Measurements from ENCODE around the gene CYTH4.

The CYTH4 gene

GRCh38 chr22:37331856-37332536, 49.7 kb downstream of the CYTH4 start:
- DNase-seq, result no peak

GRCh38 chr22:37333724-37334460, 51.6 kb downstream of the CYTH4 start:
- no peak for DNase-seq

- no peak for DNase-seq
Measured at GRCh38 chr22:37334461-37334858, 52.2 kb downstream of the CYTH4 start.

- DNase-seq, result no peak
Measured at GRCh38 chr22:37334859-37335805, 52.8 kb downstream of the CYTH4 start.

- no peak for DNase-seq
Measured at GRCh38 chr22:37335806-37336199, 53.5 kb downstream of the CYTH4 start.

- DNase-seq, result no peak
Measured at GRCh38 chr22:37336579-37336978, 54.3 kb downstream of the CYTH4 start.

- DNase-seq, result no peak
Measured at GRCh38 chr22:37337204-37337943, 55.1 kb downstream of the CYTH4 start.

GRCh38 chr22:37338539-37339246, 56.4 kb downstream of the CYTH4 start:
- no peak for DNase-seq

- no peak for DNase-seq
Measured at GRCh38 chr22:37340331-37341262, 58.3 kb downstream of the CYTH4 start.

- no peak for DNase-seq
Measured at GRCh38 chr22:37342065-37342464, 59.8 kb downstream of the CYTH4 start.

- no peak for DNase-seq
Measured at GRCh38 chr22:37343348-37343747, 61.0 kb downstream of the CYTH4 start.

GRCh38 chr22:37343863-37344734, 61.8 kb downstream of the CYTH4 start:
- DNase-seq, result no peak

GRCh38 chr22:37344735-37345449, 62.6 kb downstream of the CYTH4 start:
- no peak for DNase-seq

GRCh38 chr22:37345863-37346504, 63.7 kb downstream of the CYTH4 start:
- no peak for DNase-seq

- no peak for DNase-seq
Measured at GRCh38 chr22:37346505-37346895, 64.2 kb downstream of the CYTH4 start.

- DNase-seq, result no peak
Measured at GRCh38 chr22:37349043-37349814, 66.9 kb downstream of the CYTH4 start.

GRCh38 chr22:37351232-37351631, 68.9 kb downstream of the CYTH4 start:
- no peak for DNase-seq

GRCh38 chr22:37352481-37352880, 70.2 kb downstream of the CYTH4 start:
- no peak for DNase-seq
